ENCODE measurements around the gene ONECUT3. TPM values are rescaled to one million over a fixed set of nuclear protein-coding genes. Genes with fewer than 3 reads are reported as not detected.

Gene ONECUT3
- total RNA-seq, 1 experiment from 2014 or later: 0.04 TPM

- H3K27me3 Mint-ChIP-seq (ENCODE audit: low read depth): no peaks in the 10 kb centered on the region
- no peak overlapping the region for H3K4me3 Mint-ChIP-seq
- ChIA-PET CTCF (interaction anchor here (1.3 to 4.9 kb wide), 2 partner anchors 7 to 62 kb away, joined by 3 to 216 read pairs; no protein-coding TSS in a partner anchor), POLR2A (no interaction called here)
- ATAC-seq (no peak), DNase-seq (ENCODE audit: low spot score) (no peak)
- TF ChIP-seq TEAD4 (CRISPR knock-in tag; IDR thresholded peaks at IDR 0.05) (no peak), SMAD4 (CRISPR knock-in tag; IDR thresholded peaks at IDR 0.05) (no peak), ZNF138 (CRISPR knock-in tag; conservative IDR thresholded peaks at IDR 0.05) (no peak), AR (CRISPR knock-in tag; IDR thresholded peaks at IDR 0.05) (no peak), ELF4 (CRISPR knock-in tag; IDR thresholded peaks at IDR 0.05; ENCODE audit: low read depth) (no peak), HMGA2 (CRISPR knock-in tag; IDR thresholded peaks at IDR 0.05) (no peak), TEAD1 (CRISPR knock-in tag; IDR thresholded peaks at IDR 0.05) (no peak), ZNF317 (CRISPR knock-in tag; IDR thresholded peaks at IDR 0.05; ENCODE audit: borderline replicate concordance, low read depth) (no peak), FOXJ3 (CRISPR knock-in tag; IDR thresholded peaks at IDR 0.05; ENCODE audit: borderline replicate concordance) (no peak), ESRRA (CRISPR knock-in tag; IDR thresholded peaks at IDR 0.05; ENCODE audit: borderline replicate concordance) (no peak), NR1H2 (CRISPR knock-in tag; IDR thresholded peaks at IDR 0.05) (no peak), ZNF232 (CRISPR knock-in tag; IDR thresholded peaks at IDR 0.05) (no peak)
- TF ChIP-seq, protein P1, sequence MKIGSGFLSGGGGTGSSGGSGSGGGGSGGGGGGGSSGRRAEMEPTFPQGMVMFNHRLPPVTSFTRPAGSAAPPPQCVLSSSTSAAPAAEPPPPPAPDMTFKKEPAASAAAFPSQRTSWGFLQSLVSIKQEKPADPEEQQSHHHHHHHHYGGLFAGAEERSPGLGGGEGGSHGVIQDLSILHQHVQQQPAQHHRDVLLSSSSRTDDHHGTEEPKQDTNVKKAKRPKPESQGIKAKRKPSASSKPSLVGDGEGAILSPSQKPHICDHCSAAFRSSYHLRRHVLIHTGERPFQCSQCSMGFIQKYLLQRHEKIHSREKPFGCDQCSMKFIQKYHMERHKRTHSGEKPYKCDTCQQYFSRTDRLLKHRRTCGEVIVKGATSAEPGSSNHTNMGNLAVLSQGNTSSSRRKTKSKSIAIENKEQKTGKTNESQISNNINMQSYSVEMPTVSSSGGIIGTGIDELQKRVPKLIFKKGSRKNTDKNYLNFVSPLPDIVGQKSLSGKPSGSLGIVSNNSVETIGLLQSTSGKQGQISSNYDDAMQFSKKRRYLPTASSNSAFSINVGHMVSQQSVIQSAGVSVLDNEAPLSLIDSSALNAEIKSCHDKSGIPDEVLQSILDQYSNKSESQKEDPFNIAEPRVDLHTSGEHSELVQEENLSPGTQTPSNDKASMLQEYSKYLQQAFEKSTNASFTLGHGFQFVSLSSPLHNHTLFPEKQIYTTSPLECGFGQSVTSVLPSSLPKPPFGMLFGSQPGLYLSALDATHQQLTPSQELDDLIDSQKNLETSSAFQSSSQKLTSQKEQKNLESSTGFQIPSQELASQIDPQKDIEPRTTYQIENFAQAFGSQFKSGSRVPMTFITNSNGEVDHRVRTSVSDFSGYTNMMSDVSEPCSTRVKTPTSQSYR (CRISPR knock-in tag; IDR thresholded peaks at IDR 0.05): no peak
- TF ChIP-seq, protein P2, sequence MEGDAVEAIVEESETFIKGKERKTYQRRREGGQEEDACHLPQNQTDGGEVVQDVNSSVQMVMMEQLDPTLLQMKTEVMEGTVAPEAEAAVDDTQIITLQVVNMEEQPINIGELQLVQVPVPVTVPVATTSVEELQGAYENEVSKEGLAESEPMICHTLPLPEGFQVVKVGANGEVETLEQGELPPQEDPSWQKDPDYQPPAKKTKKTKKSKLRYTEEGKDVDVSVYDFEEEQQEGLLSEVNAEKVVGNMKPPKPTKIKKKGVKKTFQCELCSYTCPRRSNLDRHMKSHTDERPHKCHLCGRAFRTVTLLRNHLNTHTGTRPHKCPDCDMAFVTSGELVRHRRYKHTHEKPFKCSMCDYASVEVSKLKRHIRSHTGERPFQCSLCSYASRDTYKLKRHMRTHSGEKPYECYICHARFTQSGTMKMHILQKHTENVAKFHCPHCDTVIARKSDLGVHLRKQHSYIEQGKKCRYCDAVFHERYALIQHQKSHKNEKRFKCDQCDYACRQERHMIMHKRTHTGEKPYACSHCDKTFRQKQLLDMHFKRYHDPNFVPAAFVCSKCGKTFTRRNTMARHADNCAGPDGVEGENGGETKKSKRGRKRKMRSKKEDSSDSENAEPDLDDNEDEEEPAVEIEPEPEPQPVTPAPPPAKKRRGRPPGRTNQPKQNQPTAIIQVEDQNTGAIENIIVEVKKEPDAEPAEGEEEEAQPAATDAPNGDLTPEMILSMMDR (IDR thresholded peaks at IDR 0.05): no peak
- TF ChIP-seq, protein P3, sequence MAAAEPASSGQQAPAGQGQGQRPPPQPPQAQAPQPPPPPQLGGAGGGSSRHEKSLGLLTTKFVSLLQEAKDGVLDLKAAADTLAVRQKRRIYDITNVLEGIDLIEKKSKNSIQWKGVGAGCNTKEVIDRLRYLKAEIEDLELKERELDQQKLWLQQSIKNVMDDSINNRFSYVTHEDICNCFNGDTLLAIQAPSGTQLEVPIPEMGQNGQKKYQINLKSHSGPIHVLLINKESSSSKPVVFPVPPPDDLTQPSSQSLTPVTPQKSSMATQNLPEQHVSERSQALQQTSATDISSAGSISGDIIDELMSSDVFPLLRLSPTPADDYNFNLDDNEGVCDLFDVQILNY (CRISPR knock-in tag; IDR thresholded peaks at IDR 0.05): no peak
- TF ChIP-seq, protein P4, sequence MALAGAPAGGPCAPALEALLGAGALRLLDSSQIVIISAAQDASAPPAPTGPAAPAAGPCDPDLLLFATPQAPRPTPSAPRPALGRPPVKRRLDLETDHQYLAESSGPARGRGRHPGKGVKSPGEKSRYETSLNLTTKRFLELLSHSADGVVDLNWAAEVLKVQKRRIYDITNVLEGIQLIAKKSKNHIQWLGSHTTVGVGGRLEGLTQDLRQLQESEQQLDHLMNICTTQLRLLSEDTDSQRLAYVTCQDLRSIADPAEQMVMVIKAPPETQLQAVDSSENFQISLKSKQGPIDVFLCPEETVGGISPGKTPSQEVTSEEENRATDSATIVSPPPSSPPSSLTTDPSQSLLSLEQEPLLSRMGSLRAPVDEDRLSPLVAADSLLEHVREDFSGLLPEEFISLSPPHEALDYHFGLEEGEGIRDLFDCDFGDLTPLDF (CRISPR knock-in tag; IDR thresholded peaks at IDR 0.05): no peak
- TF ChIP-seq, protein P5, sequence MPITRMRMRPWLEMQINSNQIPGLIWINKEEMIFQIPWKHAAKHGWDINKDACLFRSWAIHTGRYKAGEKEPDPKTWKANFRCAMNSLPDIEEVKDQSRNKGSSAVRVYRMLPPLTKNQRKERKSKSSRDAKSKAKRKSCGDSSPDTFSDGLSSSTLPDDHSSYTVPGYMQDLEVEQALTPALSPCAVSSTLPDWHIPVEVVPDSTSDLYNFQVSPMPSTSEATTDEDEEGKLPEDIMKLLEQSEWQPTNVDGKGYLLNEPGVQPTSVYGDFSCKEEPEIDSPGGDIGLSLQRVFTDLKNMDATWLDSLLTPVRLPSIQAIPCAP (CRISPR knock-in tag; IDR thresholded peaks at IDR 0.05): no peak
- TF ChIP-seq, protein P6, sequence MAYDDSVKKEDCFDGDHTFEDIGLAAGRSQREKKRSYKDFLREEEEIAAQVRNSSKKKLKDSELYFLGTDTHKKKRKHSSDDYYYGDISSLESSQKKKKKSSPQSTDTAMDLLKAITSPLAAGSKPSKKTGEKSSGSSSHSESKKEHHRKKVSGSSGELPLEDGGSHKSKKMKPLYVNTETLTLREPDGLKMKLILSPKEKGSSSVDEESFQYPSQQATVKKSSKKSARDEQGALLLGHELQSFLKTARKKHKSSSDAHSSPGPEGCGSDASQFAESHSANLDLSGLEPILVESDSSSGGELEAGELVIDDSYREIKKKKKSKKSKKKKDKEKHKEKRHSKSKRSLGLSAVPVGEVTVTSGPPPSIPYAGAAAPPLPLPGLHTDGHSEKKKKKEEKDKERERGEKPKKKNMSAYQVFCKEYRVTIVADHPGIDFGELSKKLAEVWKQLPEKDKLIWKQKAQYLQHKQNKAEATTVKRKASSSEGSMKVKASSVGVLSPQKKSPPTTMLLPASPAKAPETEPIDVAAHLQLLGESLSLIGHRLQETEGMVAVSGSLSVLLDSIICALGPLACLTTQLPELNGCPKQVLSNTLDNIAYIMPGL (CRISPR knock-in tag; IDR thresholded peaks at IDR 0.05): no peak
- peaks cover 4% of the 10 kb centered on the region for H3K36me3 Mint-ChIP-seq
- H3K4me1 Mint-ChIP-seq: peaks cover 4% of the 10 kb centered on the region; the same call in 1 of the 2 replicates
- H3K9me3 Mint-ChIP-seq: no peaks in the 10 kb centered on the region
- no peak overlapping the region for H3K27ac Mint-ChIP-seq
Measured at GRCh38 chr19:1829958-1830357, 76.7 kb downstream of the ONECUT3 start.

Measured in WTC11 (cell line).